ENCODE measurements around the gene FMR1NB. TPM values are rescaled to one million over a fixed set of nuclear protein-coding genes. Genes with fewer than 3 reads are reported as not detected.

The FMR1NB gene
- total and polyA plus RNA-seq, 2 of the 13 experiments (the other 11 are each of a cell fraction or from before 2014, with no cell fraction given) = not detected

- Histone ChIP-seq H3K79me2 (ENCODE audit: insufficient read depth, low read length) (no peaks in the 10 kb centered on the region), H3K27me3 (ENCODE audit: control insufficient read depth in 1 of 2, insufficient read depth in 2 of 2, low read length in 2 of 2) (no peaks in the 10 kb centered on the region), H3K36me3 (replicated peaks in 1 of 2; ENCODE audit: control insufficient read depth in 1 of 2, insufficient read depth in 2 of 2, low read length in 2 of 2) (peaks cover 0 to 21% of the 10 kb centered on the region in 2 experiments; a peak in 2 of 5 replicates), H3K27ac (ENCODE audit: extremely low read length, insufficient read depth, low read length) (no peak overlapping the region), H3K9me3 (ENCODE audit: low read length) (no peaks in the 10 kb centered on the region), H2AFZ (ENCODE audit: low read length) (no peak overlapping the region), H4K20me1 (ENCODE audit: insufficient read depth, low read length) (no peaks in the 10 kb centered on the region), H3K4me3 (replicated peaks in 1 of 3; ENCODE audit: insufficient read depth in 1 of 3, low read depth in 2 of 3, low read length in 3 of 3) (no peak overlapping the region), H3K9ac (ENCODE audit: insufficient read depth, low read depth, low read length) (no peak overlapping the region), H3K4me2 (ENCODE audit: low read depth, low read length) (no peak overlapping the region), H3K4me1 (ENCODE audit: insufficient read depth, low read length) (no peaks in the 10 kb centered on the region)
- FAIRE-seq (no peak), ATAC-seq (no peak), DNase-seq (ENCODE audit: low spot score) (no peak)
- 94% methylated on average over 3 of the region's 3 CpGs for WGBS (ENCODE audit: low lambda C conversion rate)
- no TSS peak for BruUV-seq (replicated peaks)
- POLR2A ChIA-PET = no interaction called here
- CTCF ChIA-PET (ENCODE audit: low intra/inter-chr PET ratio, low total read pairs) = no interaction called here
- in situ Hi-C loops (cut with HindIII; ENCODE audit: extremely low pct_ligation_motif_present, low pct_unique_long_range_greater_than_20kb) = no loop called here
- intact Hi-C loops (cut with micrococcal nuclease; ENCODE audit: unreplicated experiment) = no loop called here
- TF ChIP-seq PITX1 (CRISPR knock-in tag; IDR thresholded peaks at IDR 0.05) = no peak
- TF ChIP-seq ZNF362 (CRISPR knock-in tag; IDR thresholded peaks at IDR 0.05; ENCODE audit: borderline replicate concordance) = no peak
- no peak for TF ChIP-seq KDM3A (CRISPR knock-in tag; IDR thresholded peaks at IDR 0.05; ENCODE audit: low read depth)
- TF ChIP-seq PBX3 (CRISPR knock-in tag; IDR thresholded peaks at IDR 0.05; ENCODE audit: borderline replicate concordance) = no peak
- no peak for TF ChIP-seq GTF3A (CRISPR knock-in tag; conservative IDR thresholded peaks at IDR 0.05)
- no peak for TF ChIP-seq NFKB2 (CRISPR knock-in tag; IDR thresholded peaks at IDR 0.05; ENCODE audit: borderline replicate concordance)
- no peak for TF ChIP-seq ZZZ3 (CRISPR knock-in tag; IDR thresholded peaks at IDR 0.05; ENCODE audit: borderline replicate concordance)
- TF ChIP-seq, protein P1, sequence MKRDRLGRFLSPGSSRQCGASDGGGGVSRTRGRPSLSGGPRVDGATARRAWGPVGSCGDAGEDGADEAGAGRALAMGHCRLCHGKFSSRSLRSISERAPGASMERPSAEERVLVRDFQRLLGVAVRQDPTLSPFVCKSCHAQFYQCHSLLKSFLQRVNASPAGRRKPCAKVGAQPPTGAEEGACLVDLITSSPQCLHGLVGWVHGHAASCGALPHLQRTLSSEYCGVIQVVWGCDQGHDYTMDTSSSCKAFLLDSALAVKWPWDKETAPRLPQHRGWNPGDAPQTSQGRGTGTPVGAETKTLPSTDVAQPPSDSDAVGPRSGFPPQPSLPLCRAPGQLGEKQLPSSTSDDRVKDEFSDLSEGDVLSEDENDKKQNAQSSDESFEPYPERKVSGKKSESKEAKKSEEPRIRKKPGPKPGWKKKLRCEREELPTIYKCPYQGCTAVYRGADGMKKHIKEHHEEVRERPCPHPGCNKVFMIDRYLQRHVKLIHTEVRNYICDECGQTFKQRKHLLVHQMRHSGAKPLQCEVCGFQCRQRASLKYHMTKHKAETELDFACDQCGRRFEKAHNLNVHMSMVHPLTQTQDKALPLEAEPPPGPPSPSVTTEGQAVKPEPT (CRISPR knock-in tag; IDR thresholded peaks at IDR 0.05; ENCODE audit: low read depth) = no peak
- TF ChIP-seq EP300 (IDR thresholded peaks at IDR 0.05; ENCODE audit: low read depth in 2 of 2, low read length in 2 of 2) = no peak
- TF ChIP-seq EP300 (CRISPR knock-in tag; IDR thresholded peaks at IDR 0.05; ENCODE audit: borderline replicate concordance) = no peak
- TF ChIP-seq ZBTB25 (CRISPR knock-in tag; IDR thresholded peaks at IDR 0.05) = no peak
- TF ChIP-seq RARA (CRISPR knock-in tag; IDR thresholded peaks at IDR 0.05) = no peak
- TF ChIP-seq, protein P2, sequence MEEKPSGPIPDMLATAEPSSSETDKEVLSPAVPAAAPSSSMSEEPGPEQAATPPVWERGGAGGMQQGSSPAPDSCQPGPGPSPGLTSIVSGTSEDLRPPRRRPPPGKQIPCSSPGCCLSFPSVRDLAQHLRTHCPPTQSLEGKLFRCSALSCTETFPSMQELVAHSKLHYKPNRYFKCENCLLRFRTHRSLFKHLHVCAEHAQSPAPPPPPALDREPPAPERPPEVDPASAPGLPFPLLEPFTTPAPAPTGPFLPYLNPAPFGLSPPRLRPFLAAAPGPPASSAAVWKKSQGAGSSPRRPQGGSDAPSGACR (CRISPR knock-in tag; IDR thresholded peaks at IDR 0.05) = no peak
- TF ChIP-seq ZNF446 (CRISPR knock-in tag; IDR thresholded peaks at IDR 0.05) = no peak
Observed at GRCh38 chrX:147935156-147935758, 45.9 kb upstream of the FMR1NB start.
